ENCODE data around the gene ST3GAL6. TPM values are rescaled to one million over a fixed set of nuclear protein-coding genes. Genes with fewer than 3 reads are reported as not detected.
A peak's percentile ranks its signal among the peaks of the same experiment; 100 is the strongest.
"Not testable (repeated sequence)": the region's sequence is repeated elsewhere in the genome, so short reads cannot be mapped to it uniquely, and the experiment has no call there.

The ST3GAL6 gene
- total RNA-seq, 1 donor from 2014 or later, result 14.1 TPM

- peaks cover 25% of the 10 kb centered on the region for H3K36me3 Mint-ChIP-seq
- H3K27me3 Mint-ChIP-seq (ENCODE audit: low read depth), result no peaks in the 10 kb centered on the region
These were observed 64.2 kb downstream of the ST3GAL6 start for GRCh38 chr3:98827221-98827920.

GRCh38 chr3:98829246-98829832 is 66.2 kb downstream of the ST3GAL6 start:
- H3K27me3 Mint-ChIP-seq (ENCODE audit: low read depth), result no peaks in the 10 kb centered on the region
- peaks cover 33% of the 10 kb centered on the region for H3K36me3 Mint-ChIP-seq
- H3K27ac Mint-ChIP-seq, result no peak overlapping the region
- H3K4me3 Mint-ChIP-seq, result no peak overlapping the region
- no peak for TF ChIP-seq CTCF (IDR thresholded peaks at IDR 0.05; ENCODE audit: unreplicated experiment)
- H3K9me3 Mint-ChIP-seq, result peaks cover 45% of the 10 kb centered on the region
- no peak for DNase-seq (ENCODE audit: low spot score in 2 of 2, unreplicated experiment in 2 of 2)
- peaks cover 3% of the 10 kb centered on the region for H3K4me1 Mint-ChIP-seq

More at GRCh38 chr3:98827221-98827920, 64.2 kb downstream of the ST3GAL6 start:
- Mint-ChIP-seq H3K27ac (peak overlapping the region; percentile 15), H3K4me3 (no peak overlapping the region), H3K9me3 (peaks cover 32% of the 10 kb centered on the region), H3K4me1 (peaks cover 3% of the 10 kb centered on the region)
- no peak for TF ChIP-seq CTCF (IDR thresholded peaks at IDR 0.05; ENCODE audit: unreplicated experiment)
- no peak for DNase-seq (ENCODE audit: low spot score in 2 of 2, unreplicated experiment in 2 of 2)

GRCh38 chr3:98831060-98831459 is 67.9 kb downstream of the ST3GAL6 start:
- Mint-ChIP-seq H3K36me3 (peaks cover 33% of the 10 kb centered on the region), H3K9me3 (peaks cover 45% of the 10 kb centered on the region)
- not testable (repeated sequence) for H3K27ac Mint-ChIP-seq; H3K4me1 Mint-ChIP-seq; DNase-seq (ENCODE audit: low spot score in 2 of 2, unreplicated experiment in 2 of 2); H3K27me3 Mint-ChIP-seq (ENCODE audit: low read depth); H3K4me3 Mint-ChIP-seq

- peaks cover 4% of the 10 kb centered on the region for H3K9me3 Mint-ChIP-seq
These were observed 76.7 kb downstream of the ST3GAL6 start for GRCh38 chr3:98839846-98840245.

GRCh38 chr3:98843266-98843959 is 80.3 kb downstream of the ST3GAL6 start:
- H3K4me1 Mint-ChIP-seq, result no peaks in the 10 kb centered on the region

More at GRCh38 chr3:98839846-98840245, 76.7 kb downstream of the ST3GAL6 start:
- Mint-ChIP-seq H3K4me1 (no peaks in the 10 kb centered on the region), H3K27me3 (ENCODE audit: low read depth) (no peaks in the 10 kb centered on the region), H3K4me3 (no peak overlapping the region), H3K27ac (peak overlapping the region; percentile 5), H3K36me3 (peaks cover 16% of the 10 kb centered on the region)
- DNase-seq (ENCODE audit: low spot score in 2 of 2, unreplicated experiment in 2 of 2), result no peak
- no peak for TF ChIP-seq CTCF (IDR thresholded peaks at IDR 0.05; ENCODE audit: unreplicated experiment)

More at GRCh38 chr3:98843266-98843959, 80.3 kb downstream of the ST3GAL6 start:
- TF ChIP-seq CTCF (IDR thresholded peaks at IDR 0.05; ENCODE audit: unreplicated experiment), result no peak
- DNase-seq (ENCODE audit: low spot score in 2 of 2, unreplicated experiment in 2 of 2), result no peak
- no peaks in the 10 kb centered on the region for H3K27me3 Mint-ChIP-seq (ENCODE audit: low read depth)
- H3K9me3 Mint-ChIP-seq, result peaks cover 4% of the 10 kb centered on the region
- H3K36me3 Mint-ChIP-seq, result peaks cover 22% of the 10 kb centered on the region
- no peak overlapping the region for H3K4me3 Mint-ChIP-seq
- H3K27ac Mint-ChIP-seq, result no peak overlapping the region

Other genes with a start within 250 kb of the ST3GAL6 start
- gene CLDND1, start 240.4 kb upstream of the ST3GAL6 start, total RNA-seq, result 73.6 to 89.0 TPM (median 87.2 TPM) in 3 replicates
- not detected in 3 replicates for gene GPR15, start 231.4 kb upstream of the ST3GAL6 start, total RNA-seq
- 17.9 to 20.8 TPM (median 18.4 TPM) in 3 replicates for gene CPOX, start 169.7 kb upstream of the ST3GAL6 start, total RNA-seq
- gene DCBLD2, start 138.4 kb downstream of the ST3GAL6 start, total RNA-seq, result 53.0 to 57.9 TPM (median 56.5 TPM) in 3 replicates